Hepatocyte (in vitro differentiated cells): ENCODE measurements around the gene CFAP410. TPM values are rescaled to one million over a fixed set of nuclear protein-coding genes. Genes with fewer than 3 reads are reported as not detected.

Experiments
- DNase-seq: peaks from one replicate; pipeline ENCODE4 v3.0.0-alpha.2; 2016; ENCODE audit warnings: low spot score
- H2AFZ ChIP-seq: fragments of 200-600 bp; sonication (generic); 2 replicates; pipeline ENCODE4 v1.6.0; 2016; ENCODE audit warnings: antibody characterized with exemption, mild to moderate bottlenecking
- H3K27ac ChIP-seq: fragments of 200-600 bp; sonication (generic); 2 replicates; pipeline ENCODE4 v1.5.1; 2016; ENCODE audit warnings: mild to moderate bottlenecking
- H3K27me3 ChIP-seq: fragments of 200-600 bp; sonication (generic); 2 replicates; pipeline ENCODE4 v1.6.1; 2016
- H3K36me3 ChIP-seq: fragments of 200-600 bp; sonication (generic); replicated peaks from 2 replicates; pipeline ENCODE4 v1.5.1; 2016; ENCODE audit warnings: low read depth; ENCODE audit not compliant: insufficient read depth
- H3K4me1 ChIP-seq: fragments of 200-600 bp; sonication (generic); 2 replicates; pipeline ENCODE4 v1.5.1; 2016; ENCODE audit warnings: mild to moderate bottlenecking, moderate library complexity; ENCODE audit not compliant: insufficient read depth
- H3K4me2 ChIP-seq: fragments of 200-600 bp; sonication (generic); 2 replicates; pipeline ENCODE4 v1.6.0; 2016
- H3K4me3 ChIP-seq: fragments of 200-600 bp; sonication (generic); 2 replicates; pipeline ENCODE4 v1.5.1; 2016; ENCODE audit warnings: mild to moderate bottlenecking
- H3K79me2 ChIP-seq: fragments of 200-600 bp; sonication (generic); 2 replicates; pipeline ENCODE4 v1.6.0; 2017; ENCODE audit warnings: mild to moderate bottlenecking
- H3K9me2 ChIP-seq: fragments of 200-600 bp; sonication (generic); replicated peaks from 2 replicates; pipeline ENCODE4 v1.6.0; 2017; ENCODE audit warnings: mild to moderate bottlenecking; ENCODE audit not compliant: insufficient read depth
- H3K9me3 ChIP-seq: fragments of 200-600 bp; sonication (generic); 2 replicates; pipeline ENCODE4 v1.5.1; 2016; ENCODE audit warnings: low read depth, mild to moderate bottlenecking
- H4K20me1 ChIP-seq: fragments of 200-600 bp; sonication (generic); 2 replicates; pipeline ENCODE4 v1.6.0; 2016; ENCODE audit warnings: mild to moderate bottlenecking; ENCODE audit not compliant: insufficient read depth, poor library complexity, severe bottlenecking
- EZH2 ChIP-seq: fragments of 200-600 bp; sonication (generic); IDR thresholded peaks from 2 replicates; pipeline ENCODE4 v1.6.1; 2016; ENCODE audit warnings: antibody characterized with exemption, mild to moderate bottlenecking, borderline replicate concordance
- EZH2phosphoT487 ChIP-seq: fragments of 200-600 bp; sonication (generic); IDR thresholded peaks from one replicate; pipeline ENCODE4 v1.6.1; 2018; ENCODE audit warnings: antibody characterized with exemption, mild to moderate bottlenecking, low read depth, moderate library complexity; ENCODE audit not compliant: unreplicated experiment, severe bottlenecking
- WGBS: methylation state at CpG from one replicate; pipeline ENCODE4 v1.1.6; 2016; ENCODE audit warnings: low lambda C conversion rate; ENCODE audit errors: missing lambda C conversion rate; 5-methylcytosine and 5-hydroxymethylcytosine counted together
- polyA plus RNA-seq: library from polyadenylated mRNA; unstranded; fragments of >200 nt; fragmentation: Nextera tagmentation; extraction: Ambion mirVana; gene quantifications from 2 replicates; pipeline ENCODE4 v1.2.1, GENCODE V29; 2016
- total RNA-seq: library from RNA; depleted of rRNA; stranded (reverse); fragments of >200 nt; gene quantifications from 2 replicates; pipeline ENCODE4 v1.2.3, GENCODE V29; 2014
- TF ChIP-seq, protein P1 (sequence below): fragments of 200-600 bp; sonication (generic); IDR thresholded peaks from 2 replicates; pipeline ENCODE4 v1.5.1; 2016; ENCODE audit warnings: antibody characterized with exemption, mild to moderate bottlenecking; ENCODE audit not compliant: poor library complexity

CFAP410 gene
- total and polyA plus RNA-seq, 2 experiments from 2014 or later = 17.1 to 33.6 TPM

DNA sequence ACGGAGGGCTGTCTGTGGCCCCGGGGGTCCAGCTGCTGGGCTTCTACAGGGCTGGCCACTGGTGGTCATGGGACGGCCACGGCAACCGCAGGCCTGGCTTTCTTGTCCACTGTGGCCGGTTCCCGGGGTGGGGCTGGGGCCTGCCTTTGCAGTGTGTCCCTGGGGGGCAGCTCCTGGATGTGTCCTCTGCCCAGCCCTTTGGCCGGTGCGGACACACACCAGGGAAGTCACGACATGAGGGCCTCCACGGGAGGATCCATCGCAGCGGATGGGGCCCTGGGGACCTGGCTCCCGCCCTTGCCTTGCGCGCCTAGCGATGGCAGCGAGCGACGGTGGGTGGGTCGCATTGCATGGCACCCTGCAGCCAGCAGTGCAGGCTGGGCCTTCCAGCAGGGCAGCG lies 21.3 kb downstream of the CFAP410 start:
- WGBS = over 99% methylated on average over 18 of the region's 22 CpGs
- Histone ChIP-seq H3K4me1 (no peaks in the 10 kb centered on the region), H3K27me3 (no peaks in the 10 kb centered on the region), H3K4me3 (no peak overlapping the region), H3K79me2 (no peaks in the 10 kb centered on the region), H3K9me3 (no peaks in the 10 kb centered on the region), H4K20me1 (no peaks in the 10 kb centered on the region), H2AFZ (no peak overlapping the region), H3K4me2 (no peak overlapping the region), H3K9me2 (no peaks in the 10 kb centered on the region), H3K36me3 (no peaks in the 10 kb centered on the region), H3K27ac (no peak overlapping the region)
- TF ChIP-seq EZH2 = no peak
- TF ChIP-seq EZH2phosphoT487 = no peak
- TF ChIP-seq, protein P1, sequence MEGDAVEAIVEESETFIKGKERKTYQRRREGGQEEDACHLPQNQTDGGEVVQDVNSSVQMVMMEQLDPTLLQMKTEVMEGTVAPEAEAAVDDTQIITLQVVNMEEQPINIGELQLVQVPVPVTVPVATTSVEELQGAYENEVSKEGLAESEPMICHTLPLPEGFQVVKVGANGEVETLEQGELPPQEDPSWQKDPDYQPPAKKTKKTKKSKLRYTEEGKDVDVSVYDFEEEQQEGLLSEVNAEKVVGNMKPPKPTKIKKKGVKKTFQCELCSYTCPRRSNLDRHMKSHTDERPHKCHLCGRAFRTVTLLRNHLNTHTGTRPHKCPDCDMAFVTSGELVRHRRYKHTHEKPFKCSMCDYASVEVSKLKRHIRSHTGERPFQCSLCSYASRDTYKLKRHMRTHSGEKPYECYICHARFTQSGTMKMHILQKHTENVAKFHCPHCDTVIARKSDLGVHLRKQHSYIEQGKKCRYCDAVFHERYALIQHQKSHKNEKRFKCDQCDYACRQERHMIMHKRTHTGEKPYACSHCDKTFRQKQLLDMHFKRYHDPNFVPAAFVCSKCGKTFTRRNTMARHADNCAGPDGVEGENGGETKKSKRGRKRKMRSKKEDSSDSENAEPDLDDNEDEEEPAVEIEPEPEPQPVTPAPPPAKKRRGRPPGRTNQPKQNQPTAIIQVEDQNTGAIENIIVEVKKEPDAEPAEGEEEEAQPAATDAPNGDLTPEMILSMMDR = no peak
- no peak for DNase-seq

DNA sequence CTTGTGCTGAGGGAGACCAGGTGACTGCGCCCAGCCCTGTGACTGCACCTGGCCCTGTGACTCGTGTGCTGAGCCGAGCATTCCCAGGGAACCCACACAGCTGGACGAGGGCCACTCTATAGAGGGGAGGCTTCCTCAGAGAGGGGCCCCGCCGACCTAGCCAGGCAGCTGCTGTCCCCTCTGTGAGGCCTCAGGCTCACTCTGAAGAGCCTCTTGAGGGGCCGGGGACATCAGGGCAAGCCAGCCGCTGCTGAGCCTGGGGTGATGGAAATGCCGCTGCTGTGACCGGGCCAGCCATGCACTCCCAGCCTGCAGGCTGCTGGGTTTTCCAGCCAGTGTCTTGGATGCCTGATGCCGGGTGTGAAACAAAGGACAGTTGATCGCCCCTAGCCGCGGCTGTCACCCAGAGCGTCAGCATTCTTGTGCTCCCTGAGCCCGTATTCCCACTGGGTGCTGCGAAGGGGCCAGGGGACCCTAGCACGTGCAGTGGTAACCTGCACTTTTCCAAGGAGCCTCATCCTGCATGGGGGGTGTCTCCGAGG lies 21.9 kb downstream of the CFAP410 start:
- H3K9me2 ChIP-seq = no peaks in the 10 kb centered on the region
- H4K20me1 ChIP-seq = no peaks in the 10 kb centered on the region
- H3K36me3 ChIP-seq = no peaks in the 10 kb centered on the region

DNA sequence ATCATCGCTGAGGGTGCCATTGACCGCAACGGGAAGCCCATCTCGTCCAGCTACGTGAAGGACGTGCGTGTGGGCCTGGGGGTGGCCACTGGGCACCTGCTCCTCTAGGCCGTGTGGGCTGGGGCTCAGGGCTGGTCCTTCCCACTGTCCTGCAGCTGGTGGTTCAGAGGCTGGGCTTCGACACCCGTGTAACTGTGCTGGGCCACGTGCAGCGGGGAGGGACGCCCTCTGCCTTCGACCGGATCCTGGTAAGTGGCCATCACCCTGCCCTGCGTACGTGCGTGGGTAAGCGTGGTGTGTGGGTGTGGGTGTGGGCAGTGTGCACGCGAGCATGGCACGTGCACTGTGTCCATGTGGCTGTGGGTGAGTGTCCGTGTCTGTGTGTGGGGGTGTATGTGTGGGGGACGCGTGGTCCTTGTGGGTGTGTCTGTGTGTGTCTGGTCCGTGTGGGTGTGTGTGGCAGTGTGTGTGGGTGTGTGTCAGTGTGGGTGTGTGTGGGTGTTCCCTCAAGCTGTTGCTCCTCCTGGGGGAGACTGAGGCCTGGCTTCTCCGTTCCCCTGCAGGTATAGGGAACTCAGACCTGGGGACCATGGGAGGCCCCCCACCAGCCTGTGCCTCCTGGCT lies 22.8 kb downstream of the CFAP410 start:
- Histone ChIP-seq H3K27me3 (no peaks in the 10 kb centered on the region), H3K9me2 (no peaks in the 10 kb centered on the region), H3K4me2 (no peak overlapping the region), H3K36me3 (no peaks in the 10 kb centered on the region), H3K9me3 (no peaks in the 10 kb centered on the region), H3K4me1 (no peaks in the 10 kb centered on the region), H3K4me3 (no peak overlapping the region), H4K20me1 (no peaks in the 10 kb centered on the region), H3K27ac (no peak overlapping the region), H3K79me2 (no peaks in the 10 kb centered on the region), H2AFZ (no peak overlapping the region)
- DNase-seq = no peak
- WGBS = 97% methylated on average over 25 of the region's 27 CpGs
- TF ChIP-seq EZH2phosphoT487 (no peak), EZH2 (no peak)
- TF ChIP-seq, protein P1 = no peak

More for the DNA sequence above, 21.9 kb downstream of the CFAP410 start:
- Histone ChIP-seq H3K4me3 (no peak overlapping the region), H2AFZ (no peak overlapping the region), H3K9me3 (no peaks in the 10 kb centered on the region), H3K27me3 (no peaks in the 10 kb centered on the region), H3K79me2 (no peaks in the 10 kb centered on the region), H3K27ac (no peak overlapping the region), H3K4me2 (no peak overlapping the region), H3K4me1 (no peaks in the 10 kb centered on the region)
- WGBS = 97% methylated on average over 19 of the region's 19 CpGs
- no peak for DNase-seq
- TF ChIP-seq, protein P1 = no peak
- no peak for TF ChIP-seq EZH2phosphoT487
- no peak for TF ChIP-seq EZH2
